DMS153 (cell line): ENCODE results near the gene GRID1.
"Not testable (repeated sequence)": the region's sequence is repeated elsewhere in the genome, so short reads cannot be mapped to it uniquely, and the experiment has no call there.

Experiments used
- DNase-seq: peaks from one replicate; lab custom pipeline; 2025; lab: John Stamatoyannopoulos, UW

GRID1 gene

DNA sequence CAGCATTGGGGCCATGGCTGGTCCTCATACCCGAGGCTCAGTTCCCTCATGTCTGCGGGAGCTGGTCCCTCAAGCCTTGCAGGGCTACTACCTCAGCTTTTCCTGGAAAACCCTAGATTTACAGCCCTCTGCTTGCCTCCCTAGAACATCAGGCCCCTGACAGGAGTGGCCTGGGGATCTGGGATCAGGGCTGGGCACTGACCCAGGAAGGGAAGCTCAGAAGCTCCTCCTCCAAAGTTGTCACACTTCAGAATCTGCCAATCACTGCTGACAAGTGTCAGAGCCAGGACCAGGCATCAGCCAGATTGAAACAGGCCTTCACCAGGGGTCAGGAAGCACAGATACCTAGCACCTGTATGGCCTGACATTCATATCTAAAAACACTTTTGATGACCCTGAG, 115.2 kb downstream of the GRID1 start:
- no peak for DNase-seq

DNA sequence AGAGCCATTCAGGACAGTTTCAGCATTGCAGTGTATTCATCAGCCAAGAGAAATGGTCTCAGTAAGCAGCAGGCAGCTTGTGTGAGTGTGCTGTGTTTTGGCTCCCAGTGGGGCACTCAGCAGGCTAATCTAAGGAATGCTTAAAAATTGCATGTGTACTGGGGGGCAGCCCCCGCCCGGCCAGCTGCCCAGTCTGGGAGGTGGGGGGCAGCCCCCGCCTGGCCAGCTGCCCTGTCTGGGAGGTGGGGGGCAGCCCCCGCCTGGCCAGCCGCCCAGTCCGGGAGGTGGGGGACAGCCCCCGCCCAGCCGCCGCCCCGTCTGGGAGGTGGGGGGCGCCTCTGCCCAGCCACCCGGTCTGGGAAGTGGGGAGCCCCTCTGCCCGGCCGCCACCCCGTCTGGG, 116.2 kb downstream of the GRID1 start:
- DNase-seq = no peak

GRCh38 chr10:86249794-86250193, 116.8 kb downstream of the GRID1 start:
- no peak for DNase-seq

GRCh38 chr10:86248062-86248461, 118.5 kb downstream of the GRID1 start:
- no peak for DNase-seq

GRCh38 chr10:86247588-86247987, 119.0 kb downstream of the GRID1 start:
- no peak for DNase-seq

DNA sequence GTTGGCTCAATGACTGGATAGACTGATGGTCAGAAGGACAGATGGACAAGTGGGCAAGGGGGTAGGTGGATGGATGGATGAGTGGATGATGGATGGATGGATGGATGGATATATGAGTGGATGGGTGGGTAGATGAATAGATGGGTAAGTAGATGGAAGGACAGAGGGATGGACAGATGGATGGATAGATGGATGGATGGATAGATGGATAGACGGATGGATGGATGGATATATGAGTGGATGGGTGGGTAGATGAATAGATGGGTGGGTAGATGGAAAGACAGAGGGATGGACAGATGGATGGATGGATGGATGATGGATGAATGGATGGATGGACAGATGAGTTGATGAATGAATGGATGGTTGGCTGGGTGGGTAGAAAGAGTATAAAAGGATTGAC, 119.5 kb downstream of the GRID1 start:
- no peak for DNase-seq

DNA sequence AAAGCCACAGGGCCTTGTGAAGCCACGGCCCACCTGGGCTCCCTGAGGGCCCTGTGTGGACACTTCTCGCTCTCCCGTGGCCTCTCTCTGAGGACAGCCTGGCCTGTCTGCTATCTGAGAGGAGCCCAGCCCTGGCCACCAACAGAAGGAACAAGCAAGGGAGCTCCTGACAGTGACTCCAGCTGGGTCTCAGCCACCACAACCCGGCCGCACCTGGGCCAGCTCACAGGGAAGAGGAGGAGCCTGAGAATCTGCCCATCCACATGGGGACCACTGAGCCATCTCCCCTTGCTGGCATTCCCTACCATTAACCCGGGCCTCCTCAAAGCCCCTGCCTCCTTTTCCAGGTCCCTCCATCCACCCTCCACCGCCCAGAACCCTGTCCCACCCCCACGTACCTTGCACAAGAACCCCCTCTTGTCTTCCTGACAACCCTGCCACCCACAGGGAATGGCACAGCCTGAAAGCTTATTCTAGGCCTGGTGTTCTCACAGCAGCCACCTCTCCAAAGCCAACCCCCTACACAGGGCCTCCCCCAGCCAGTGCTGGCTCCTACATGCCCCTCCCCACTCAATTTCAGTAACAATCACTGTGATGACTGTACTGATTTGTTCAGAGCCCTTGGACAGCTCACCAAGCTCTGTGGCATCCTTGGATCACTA, 120.2 kb downstream of the GRID1 start:
- DNase-seq = no peak

DNA sequence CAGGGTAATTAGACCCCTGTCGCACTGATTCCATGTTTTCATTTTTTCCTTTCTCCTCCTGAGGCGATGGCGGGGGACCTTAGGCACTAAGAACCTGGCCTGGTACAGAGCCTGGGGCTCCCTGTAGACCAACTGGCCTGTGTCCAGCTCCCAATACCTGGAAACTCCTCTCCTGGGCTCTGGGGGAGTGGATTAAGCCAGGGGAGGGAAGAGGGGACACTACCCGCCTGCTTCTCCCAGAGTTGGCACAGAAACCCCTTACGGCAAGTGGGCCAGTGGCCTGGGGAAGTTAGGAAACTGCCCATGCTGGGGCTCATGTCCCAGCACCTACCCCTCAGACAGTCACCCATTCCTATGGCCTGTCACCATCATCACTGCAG, 121.6 kb downstream of the GRID1 start:
- DNase-seq = no peak

- no peak for DNase-seq
Observed at GRCh38 chr10:86244297-86245014, 122.1 kb downstream of the GRID1 start.

GRCh38 chr10:86243651-86244155, 122.9 kb downstream of the GRID1 start:
- no peak for DNase-seq

- no peak for DNase-seq
Observed at GRCh38 chr10:86242761-86243160, 123.8 kb downstream of the GRID1 start.

DNA sequence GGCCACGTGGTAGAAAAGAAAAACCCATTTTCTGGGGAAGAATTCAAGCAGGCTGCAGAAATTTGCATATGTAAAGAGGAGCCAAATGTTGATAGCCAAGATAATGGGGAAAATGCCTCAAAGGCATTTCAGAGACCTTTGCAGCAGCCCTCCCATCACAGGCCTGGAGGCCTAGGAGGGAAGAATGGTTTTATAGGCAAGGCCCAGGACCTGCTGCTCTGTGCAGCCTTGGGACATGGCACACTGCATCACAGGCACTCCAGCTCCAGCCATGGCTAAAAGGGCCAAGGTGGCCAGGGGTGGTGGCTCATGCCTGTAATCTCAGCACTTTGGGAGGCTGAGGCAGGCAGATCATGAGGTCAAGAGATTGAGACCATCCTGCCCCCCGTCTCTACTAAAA, 128.5 kb downstream of the GRID1 start:
- DNase-seq = not testable (repeated sequence)

DNA sequence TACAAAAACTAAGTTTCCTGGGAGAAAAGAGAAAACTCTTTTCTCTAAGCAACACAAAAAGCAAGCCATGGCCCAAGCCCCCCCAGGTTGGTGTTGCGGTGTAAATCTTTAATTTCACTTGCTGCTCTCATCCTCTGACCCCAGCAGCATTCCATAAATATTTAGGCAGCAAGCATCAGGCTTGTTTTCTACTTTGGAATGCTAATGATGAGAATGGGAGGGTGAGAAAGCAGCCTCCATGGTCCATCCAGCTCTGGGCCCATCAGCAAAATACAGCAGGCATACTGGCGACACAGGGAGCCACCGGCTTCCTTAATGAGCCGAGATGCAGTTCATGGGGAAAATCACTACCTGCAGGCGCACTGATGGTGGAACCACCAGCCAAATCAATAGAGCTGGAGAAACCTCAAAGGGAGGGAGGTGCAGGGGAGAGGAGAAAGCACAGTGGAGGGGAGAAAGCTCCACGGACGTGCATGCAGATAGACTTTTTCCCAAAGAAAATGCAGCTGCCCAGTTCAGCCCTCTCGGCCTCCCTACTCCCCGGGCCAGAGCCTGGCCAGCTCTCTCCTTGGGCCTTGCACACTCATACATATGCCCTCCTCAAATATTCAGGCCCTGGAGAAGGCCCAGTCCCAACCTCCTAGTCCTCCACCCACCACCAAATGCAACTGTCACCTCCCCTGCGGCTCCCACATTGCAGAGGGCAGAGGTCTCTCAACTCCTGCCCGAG, 131.9 kb downstream of the GRID1 start:
- DNase-seq = no peak

GRCh38 chr10:86234107-86234506, 132.5 kb downstream of the GRID1 start:
- DNase-seq = no peak

DNA sequence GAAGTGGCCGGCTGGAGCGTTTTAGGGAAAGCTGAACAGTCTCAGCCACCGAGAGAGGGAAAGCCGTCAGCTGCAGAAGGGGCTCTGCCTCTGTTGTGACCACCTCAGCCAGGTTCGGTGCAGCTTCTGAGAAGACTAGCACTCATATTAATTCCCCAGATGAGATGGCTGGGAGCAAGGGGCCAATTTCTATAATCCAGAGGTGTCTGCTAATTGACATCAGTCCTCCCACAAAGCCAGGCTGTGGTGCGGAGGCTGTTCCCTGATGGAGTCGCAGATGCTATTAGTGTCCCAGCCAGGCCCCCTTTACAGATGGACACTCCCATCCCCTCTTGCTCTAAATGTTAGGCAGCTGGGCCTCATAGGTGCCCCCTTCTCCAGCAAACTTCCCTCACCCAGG, 133.5 kb downstream of the GRID1 start:
- no peak for DNase-seq

- no peak for DNase-seq
Observed at GRCh38 chr10:86232644-86233043, 134.0 kb downstream of the GRID1 start.

DNA sequence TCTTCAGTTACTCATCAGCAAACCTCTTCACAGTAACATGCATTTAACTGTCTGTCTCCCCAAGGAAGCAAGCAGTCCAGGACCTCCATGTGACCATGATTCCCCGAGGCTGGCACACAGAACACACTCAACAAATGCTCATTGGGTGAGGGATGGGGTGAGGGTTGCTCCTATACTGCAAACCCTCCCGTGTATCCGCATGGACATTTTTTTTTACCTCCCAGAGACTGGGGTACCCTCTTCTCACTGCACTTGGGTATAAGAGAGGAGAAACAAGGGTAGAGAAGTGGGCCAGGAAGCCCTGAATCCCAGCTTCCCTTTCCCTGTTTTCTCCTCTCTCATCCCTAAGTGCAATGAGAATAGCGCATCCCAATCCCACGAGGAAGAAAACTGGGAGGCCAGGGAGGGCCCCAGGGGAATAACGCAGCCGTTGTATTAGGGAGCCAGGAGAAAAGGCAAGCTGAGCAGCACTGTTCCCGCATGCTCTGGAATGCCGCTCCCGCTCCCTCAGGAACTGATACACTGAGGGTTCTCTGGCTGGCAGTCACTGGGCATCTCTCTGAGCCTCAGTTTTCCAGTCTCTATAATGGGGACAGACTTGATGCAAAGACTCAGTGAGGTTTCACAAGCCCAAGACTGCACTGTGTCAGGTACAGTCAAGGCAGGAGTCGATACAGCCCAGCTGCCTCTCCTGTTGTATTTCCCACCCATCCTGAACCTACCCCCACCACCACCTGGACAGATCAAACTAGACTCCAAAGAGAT, 134.6 kb downstream of the GRID1 start:
- no peak for DNase-seq

- DNase-seq = no peak
Observed at GRCh38 chr10:86230557-86231180, 135.9 kb downstream of the GRID1 start.

- no peak for DNase-seq
Observed at GRCh38 chr10:86229811-86230556, 136.6 kb downstream of the GRID1 start.

- DNase-seq = no peak
Observed at GRCh38 chr10:86229376-86229775, 137.2 kb downstream of the GRID1 start.
